GM12864 (cell line): Measurements from ENCODE around the gene TOGARAM1.

Experiments
- DNase-seq: peaks from one replicate; pipeline ENCODE4 v3.0.0-alpha.2; 2011; ENCODE audit warnings: low read depth
- H3K4me3 ChIP-seq: 2 replicates; pipeline ENCODE4 v1.5.1; 2011; ENCODE audit warnings: mild to moderate bottlenecking, low read depth, low read length, control low read depth
- TF ChIP-seq, protein P1 (sequence below): IDR thresholded peaks from 2 replicates; pipeline ENCODE4 v1.5.1; 2011; ENCODE audit warnings: low read depth, mild to moderate bottlenecking, moderate library complexity, low read length, control low read depth, inconsistent platforms; ENCODE audit errors: missing control alignments

The TOGARAM1 gene, protein sequence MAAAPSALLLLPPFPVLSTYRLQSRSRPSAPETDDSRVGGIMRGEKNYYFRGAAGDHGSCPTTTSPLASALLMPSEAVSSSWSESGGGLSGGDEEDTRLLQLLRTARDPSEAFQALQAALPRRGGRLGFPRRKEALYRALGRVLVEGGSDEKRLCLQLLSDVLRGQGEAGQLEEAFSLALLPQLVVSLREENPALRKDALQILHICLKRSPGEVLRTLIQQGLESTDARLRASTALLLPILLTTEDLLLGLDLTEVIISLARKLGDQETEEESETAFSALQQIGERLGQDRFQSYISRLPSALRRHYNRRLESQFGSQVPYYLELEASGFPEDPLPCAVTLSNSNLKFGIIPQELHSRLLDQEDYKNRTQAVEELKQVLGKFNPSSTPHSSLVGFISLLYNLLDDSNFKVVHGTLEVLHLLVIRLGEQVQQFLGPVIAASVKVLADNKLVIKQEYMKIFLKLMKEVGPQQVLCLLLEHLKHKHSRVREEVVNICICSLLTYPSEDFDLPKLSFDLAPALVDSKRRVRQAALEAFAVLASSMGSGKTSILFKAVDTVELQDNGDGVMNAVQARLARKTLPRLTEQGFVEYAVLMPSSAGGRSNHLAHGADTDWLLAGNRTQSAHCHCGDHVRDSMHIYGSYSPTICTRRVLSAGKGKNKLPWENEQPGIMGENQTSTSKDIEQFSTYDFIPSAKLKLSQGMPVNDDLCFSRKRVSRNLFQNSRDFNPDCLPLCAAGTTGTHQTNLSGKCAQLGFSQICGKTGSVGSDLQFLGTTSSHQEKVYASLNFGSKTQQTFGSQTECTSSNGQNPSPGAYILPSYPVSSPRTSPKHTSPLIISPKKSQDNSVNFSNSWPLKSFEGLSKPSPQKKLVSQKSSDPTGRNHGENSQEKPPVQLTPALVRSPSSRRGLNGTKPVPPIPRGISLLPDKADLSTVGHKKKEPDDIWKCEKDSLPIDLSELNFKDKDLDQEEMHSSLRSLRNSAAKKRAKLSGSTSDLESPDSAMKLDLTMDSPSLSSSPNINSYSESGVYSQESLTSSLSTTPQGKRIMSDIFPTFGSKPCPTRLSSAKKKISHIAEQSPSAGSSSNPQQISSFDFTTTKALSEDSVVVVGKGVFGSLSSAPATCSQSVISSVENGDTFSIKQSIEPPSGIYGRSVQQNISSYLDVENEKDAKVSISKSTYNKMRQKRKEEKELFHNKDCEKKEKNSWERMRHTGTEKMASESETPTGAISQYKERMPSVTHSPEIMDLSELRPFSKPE (N-terminal part only)

DNA sequence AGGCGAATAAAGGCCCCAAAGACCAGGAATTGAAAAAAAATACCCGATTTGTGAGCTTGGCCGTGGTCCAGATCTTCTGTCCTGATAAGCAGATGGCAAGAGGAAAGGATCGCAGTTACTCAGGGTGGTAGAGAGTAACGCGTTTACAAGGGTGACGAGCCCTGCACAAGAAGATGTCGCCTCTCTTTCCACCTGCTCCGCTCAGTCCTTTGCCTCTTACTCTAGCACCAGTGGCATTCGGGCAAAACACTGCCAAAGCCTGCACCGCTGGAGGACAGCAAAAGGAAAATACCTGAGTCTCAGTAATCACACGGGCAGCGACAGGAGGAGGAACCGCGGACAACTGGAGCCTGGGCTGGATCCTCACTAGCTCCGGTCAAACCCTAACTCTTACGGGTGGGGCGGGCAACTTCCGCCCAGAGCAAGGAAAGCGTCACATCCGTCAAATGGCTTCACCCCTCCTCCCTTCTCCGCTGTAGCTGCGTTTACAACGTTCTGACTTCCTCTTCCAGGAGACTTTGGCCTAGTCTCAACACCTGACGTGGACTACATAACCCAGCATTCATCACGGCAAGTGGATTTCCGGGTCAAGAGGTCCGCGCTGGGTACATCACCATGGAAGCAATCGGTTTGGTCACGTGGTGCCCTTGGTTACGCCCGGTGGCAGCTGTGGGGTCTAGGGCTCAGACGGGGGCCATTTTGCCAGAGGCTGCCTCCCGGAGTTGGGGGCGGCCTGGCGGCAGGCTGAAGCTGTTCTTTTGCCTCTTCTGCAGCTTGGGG, at the start of gene TOGARAM1, which contains the start of gene KLHL28:
TSS of gene TOGARAM1 (plus strand) at position 637 of the 780 bp plus-strand sequence. CDS start 232 bp downstream, outside the sequence.
TSS of gene KLHL28 (minus strand) at position 394 of the 780 bp plus-strand sequence. CDS start 16,019 bp downstream, outside the sequence.
- DNase-seq = peak; percentile 100
- TF ChIP-seq, protein P1, sequence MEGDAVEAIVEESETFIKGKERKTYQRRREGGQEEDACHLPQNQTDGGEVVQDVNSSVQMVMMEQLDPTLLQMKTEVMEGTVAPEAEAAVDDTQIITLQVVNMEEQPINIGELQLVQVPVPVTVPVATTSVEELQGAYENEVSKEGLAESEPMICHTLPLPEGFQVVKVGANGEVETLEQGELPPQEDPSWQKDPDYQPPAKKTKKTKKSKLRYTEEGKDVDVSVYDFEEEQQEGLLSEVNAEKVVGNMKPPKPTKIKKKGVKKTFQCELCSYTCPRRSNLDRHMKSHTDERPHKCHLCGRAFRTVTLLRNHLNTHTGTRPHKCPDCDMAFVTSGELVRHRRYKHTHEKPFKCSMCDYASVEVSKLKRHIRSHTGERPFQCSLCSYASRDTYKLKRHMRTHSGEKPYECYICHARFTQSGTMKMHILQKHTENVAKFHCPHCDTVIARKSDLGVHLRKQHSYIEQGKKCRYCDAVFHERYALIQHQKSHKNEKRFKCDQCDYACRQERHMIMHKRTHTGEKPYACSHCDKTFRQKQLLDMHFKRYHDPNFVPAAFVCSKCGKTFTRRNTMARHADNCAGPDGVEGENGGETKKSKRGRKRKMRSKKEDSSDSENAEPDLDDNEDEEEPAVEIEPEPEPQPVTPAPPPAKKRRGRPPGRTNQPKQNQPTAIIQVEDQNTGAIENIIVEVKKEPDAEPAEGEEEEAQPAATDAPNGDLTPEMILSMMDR = no peak
- H3K4me3 ChIP-seq = peak within 1 kb of the TSS; percentile 96

DNA sequence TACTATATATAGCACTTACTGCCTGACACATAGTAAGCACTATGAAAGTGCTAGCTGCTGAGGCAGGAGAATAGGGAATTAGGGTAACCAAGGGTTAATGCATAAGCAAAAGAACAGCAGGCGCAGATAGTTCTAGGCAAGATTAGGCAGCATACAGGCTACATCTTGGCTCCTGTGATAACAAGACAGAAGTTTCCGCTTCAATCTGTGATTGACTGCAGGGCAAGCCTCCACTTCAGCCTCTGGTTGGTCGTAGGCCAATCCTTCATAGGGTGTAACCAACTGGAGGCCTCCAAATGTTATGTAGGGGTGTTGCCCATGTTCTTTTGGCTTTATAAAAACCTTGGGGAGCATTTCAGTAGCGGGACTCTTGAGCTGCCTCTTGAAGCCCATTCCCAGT, 47.1 kb upstream of the TOGARAM1 start:
- no peak overlapping the region for H3K4me3 ChIP-seq
- TF ChIP-seq, protein P1 = no peak
- DNase-seq = no peak

DNA sequence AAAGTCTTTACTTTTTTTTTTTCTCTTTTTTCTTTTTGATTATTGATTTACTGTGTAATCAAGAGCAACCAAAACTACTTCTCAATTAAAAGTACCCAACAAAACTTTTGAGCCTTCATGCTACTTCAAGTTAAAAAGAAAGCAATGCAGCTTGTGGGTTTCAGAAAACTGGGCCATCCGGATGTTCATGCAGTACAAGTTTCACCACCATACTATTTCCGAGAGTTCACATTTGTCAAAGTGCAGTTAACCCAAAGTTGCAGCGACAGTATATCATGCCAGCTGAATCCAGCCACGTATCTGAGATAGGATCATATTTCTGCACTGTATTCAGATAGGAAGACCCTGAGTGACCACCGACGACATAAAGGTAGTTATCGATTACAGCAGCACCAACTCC, 33.2 kb upstream of the TOGARAM1 start:
- no peak overlapping the region for H3K4me3 ChIP-seq
- DNase-seq = no peak
- TF ChIP-seq, protein P1 = no peak

DNA sequence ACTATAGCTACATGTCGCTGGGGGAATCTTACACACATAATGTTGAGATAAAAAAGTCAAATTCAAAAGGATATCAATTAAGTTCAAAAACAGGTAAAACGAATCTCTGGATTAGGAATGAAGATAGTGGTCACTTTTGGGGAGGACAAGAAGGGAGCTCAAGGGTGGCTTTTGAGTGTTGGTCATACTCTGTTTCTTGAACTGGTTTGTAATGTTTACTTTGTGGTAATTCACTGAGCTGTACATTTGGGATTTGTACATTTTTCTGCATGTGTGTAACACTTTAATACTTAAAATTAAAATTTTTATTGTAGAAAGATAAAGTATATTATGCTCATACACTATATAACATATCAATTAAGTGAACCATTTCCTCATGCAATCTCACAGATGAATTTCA, 26.8 kb upstream of the TOGARAM1 start:
- no peak overlapping the region for H3K4me3 ChIP-seq
- no peak for DNase-seq
- TF ChIP-seq, protein P1 = no peak

DNA sequence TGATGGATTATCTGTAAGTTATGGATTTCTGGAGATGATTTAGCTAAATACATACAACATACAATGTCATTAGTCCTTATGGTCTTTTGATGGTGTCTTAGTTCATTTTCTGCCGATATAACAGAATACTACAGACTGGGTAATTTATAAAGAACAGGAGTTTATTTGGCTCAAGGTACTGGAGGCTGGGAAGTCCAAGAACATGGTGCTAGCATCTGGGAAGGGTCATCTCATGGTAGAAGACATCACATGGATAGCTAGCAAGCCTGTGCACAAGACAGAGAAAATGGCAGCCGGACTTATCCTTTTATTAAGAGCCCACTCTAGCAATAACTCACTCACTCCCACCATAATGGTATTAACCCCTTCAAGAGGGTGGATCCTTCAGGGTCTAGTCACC, 24.4 kb upstream of the TOGARAM1 start:
- no peak overlapping the region for H3K4me3 ChIP-seq
- TF ChIP-seq, protein P1 = no peak
- DNase-seq = no peak

DNA sequence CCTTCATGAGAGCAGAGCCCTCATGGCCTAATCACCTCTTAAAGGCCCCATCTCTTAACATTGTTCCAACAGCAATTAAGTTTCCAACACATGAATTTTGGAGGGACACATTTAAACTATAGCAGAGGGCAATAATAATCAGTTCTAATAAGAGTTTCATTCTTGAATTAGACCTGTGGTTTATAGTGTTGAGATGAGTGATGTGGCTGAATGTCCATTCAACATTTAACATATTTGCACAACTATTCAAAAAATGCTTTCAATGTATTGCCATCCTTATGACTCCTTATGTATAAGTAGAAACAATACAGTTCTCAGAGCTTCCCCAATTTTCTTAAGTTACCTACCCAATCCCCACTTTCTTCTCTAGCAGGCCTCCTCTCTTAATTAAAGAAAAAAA, 21.8 kb upstream of the TOGARAM1 start:
- no peak for DNase-seq

More for the DNA sequence above, 21.8 kb upstream of the TOGARAM1 start:
- TF ChIP-seq, protein P1 = no peak
- H3K4me3 ChIP-seq = no peak overlapping the region
